HL-60 (cell line): ENCODE data around the gene KCNJ9.

Source experiments
- CTCF ChIP-seq: IDR thresholded peaks from one replicate; pipeline ENCODE4 v1.5.1; 2011; ENCODE audit warnings: low read length, control low read depth, inconsistent platforms; ENCODE audit not compliant: insufficient read depth
- GABPA ChIP-seq: IDR thresholded peaks from 2 replicates; pipeline ENCODE4 v1.6.1; 2012; ENCODE audit warnings: low read depth
- POLR2AphosphoS5 ChIP-seq: IDR thresholded peaks from 2 replicates; pipeline ENCODE4 v1.6.1; 2012; ENCODE audit warnings: low read depth
- REST ChIP-seq: IDR thresholded peaks from 2 replicates; pipeline ENCODE4 v1.6.1; 2012; ENCODE audit warnings: low read depth; ENCODE audit not compliant: insufficient replicate concordance

- no peak for TF ChIP-seq CTCF
- no peak for TF ChIP-seq GABPA
- no peak for TF ChIP-seq POLR2AphosphoS5
- no peak for TF ChIP-seq REST
These were observed 15.2 kb downstream of the KCNJ9 start for GRCh38 chr1:160096274-160097116.
